Omental fat pad (tissue), 4 donors: ENCODE measurements around the gene FZD10. TPM values are rescaled to one million over a fixed set of nuclear protein-coding genes. Genes with fewer than 3 reads are reported as not detected.

Experiments
- ATAC-seq: fragments of 150-250 bp; one replicate; pipeline ENCODE4 v1.9.1; 2016; ENCODE audit warnings: mild to moderate bottlenecking, moderate library complexity; ENCODE audit not compliant: low FRiP score
- DNase-seq: peaks from one replicate; pipeline ENCODE4 v3.0.0-alpha.2; 2019; ENCODE audit warnings: low spot score
- total RNA-seq, 4 donors: library from RNA; depleted of rRNA; stranded (reverse); fragments of >200 nt; gene quantifications; one replicate each; pipeline ENCODE4 v1.1.0, GENCODE V29; 2016
- TF ChIP-seq, protein P1 (sequence below), 3 donors: fragments of 450-650 bp; IDR thresholded peaks; one replicate each; pipeline ENCODE4 v1.5.1; 2016 to 2017; ENCODE audit warnings: antibody characterized with exemption in 3 of 3, mild to moderate bottlenecking in 3 of 3, moderate library complexity in 2 of 3

The FZD10 gene
- total RNA-seq, 4 donors from 2014 or later: 0.25 to 3.8 (median 0.98) TPM

GRCh38 chr12:130186651-130187268, 24.5 kb downstream of the FZD10 start:
- ATAC-seq (no peak), DNase-seq (no peak)
- TF ChIP-seq, protein P1, sequence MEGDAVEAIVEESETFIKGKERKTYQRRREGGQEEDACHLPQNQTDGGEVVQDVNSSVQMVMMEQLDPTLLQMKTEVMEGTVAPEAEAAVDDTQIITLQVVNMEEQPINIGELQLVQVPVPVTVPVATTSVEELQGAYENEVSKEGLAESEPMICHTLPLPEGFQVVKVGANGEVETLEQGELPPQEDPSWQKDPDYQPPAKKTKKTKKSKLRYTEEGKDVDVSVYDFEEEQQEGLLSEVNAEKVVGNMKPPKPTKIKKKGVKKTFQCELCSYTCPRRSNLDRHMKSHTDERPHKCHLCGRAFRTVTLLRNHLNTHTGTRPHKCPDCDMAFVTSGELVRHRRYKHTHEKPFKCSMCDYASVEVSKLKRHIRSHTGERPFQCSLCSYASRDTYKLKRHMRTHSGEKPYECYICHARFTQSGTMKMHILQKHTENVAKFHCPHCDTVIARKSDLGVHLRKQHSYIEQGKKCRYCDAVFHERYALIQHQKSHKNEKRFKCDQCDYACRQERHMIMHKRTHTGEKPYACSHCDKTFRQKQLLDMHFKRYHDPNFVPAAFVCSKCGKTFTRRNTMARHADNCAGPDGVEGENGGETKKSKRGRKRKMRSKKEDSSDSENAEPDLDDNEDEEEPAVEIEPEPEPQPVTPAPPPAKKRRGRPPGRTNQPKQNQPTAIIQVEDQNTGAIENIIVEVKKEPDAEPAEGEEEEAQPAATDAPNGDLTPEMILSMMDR (IDR thresholded peaks at IDR 0.05): no peak

- DNase-seq (no peak), ATAC-seq (no peak)
- TF ChIP-seq, protein P1 (IDR thresholded peaks at IDR 0.05): no peak
Measured at GRCh38 chr12:130192642-130193345, 30.5 kb downstream of the FZD10 start.

GRCh38 chr12:130194154-130194553, 31.9 kb downstream of the FZD10 start:
- TF ChIP-seq, protein P1 (IDR thresholded peaks at IDR 0.05): no peak
- ATAC-seq (no peak), DNase-seq (no peak)

- TF ChIP-seq, protein P1 (IDR thresholded peaks at IDR 0.05): no peak
- ATAC-seq (no peak), DNase-seq (no peak)
Measured at GRCh38 chr12:130195369-130195768, 33.1 kb downstream of the FZD10 start.

GRCh38 chr12:130195776-130196175, 33.5 kb downstream of the FZD10 start:
- ATAC-seq (no peak), DNase-seq (no peak)
- TF ChIP-seq, protein P1 (IDR thresholded peaks at IDR 0.05): no peak

GRCh38 chr12:130196827-130197226, 34.6 kb downstream of the FZD10 start:
- TF ChIP-seq, protein P1 (IDR thresholded peaks at IDR 0.05): no peak
- DNase-seq (no peak), ATAC-seq (no peak)
